Prostate gland (tissue), 2 donors: Measurements from ENCODE around the gene DACT1. TPM values are rescaled to one million over a fixed set of nuclear protein-coding genes. Genes with fewer than 3 reads are reported as not detected.

Experiments used
- DNase-seq: peaks from one replicate; pipeline ENCODE4 v3.0.0-alpha.2; 2019; ENCODE audit warnings: low spot score
- H3K27ac ChIP-seq, 2 donors: fragments of 200-600 bp; sonication (generic); 2 replicates each; pipeline ENCODE4 v1.5.1; 2017 to 2019
- H3K27me3 ChIP-seq: fragments of 200-600 bp; sonication (generic); replicated peaks from 2 replicates; pipeline ENCODE4 v1.5.1; 2019; ENCODE audit not compliant: insufficient read depth
- H3K36me3 ChIP-seq, 2 donors: fragments of 200-600 bp; sonication (generic); 1 replicate in 1 of 2; 2 replicates in 1 of 2; pipeline versions ENCODE4 v1.5.1 to v1.8.1; 2017 to 2019
- H3K4me1 ChIP-seq: fragments of 200-600 bp; sonication (generic); replicated peaks from 2 replicates; pipeline ENCODE4 v1.5.1; 2019
- H3K4me3 ChIP-seq, 2 donors: fragments of 200-600 bp; sonication (generic); 2 replicates each; pipeline ENCODE4 v1.5.1; 2017 to 2019
- H3K9me3 ChIP-seq: fragments of 200-600 bp; sonication (generic); 2 replicates; pipeline ENCODE4 v1.5.1; 2017
- POLR2A ChIP-seq: fragments of 450-650 bp; IDR thresholded peaks from one replicate; pipeline ENCODE4 v1.6.1; 2016; ENCODE audit warnings: antibody characterized with exemption, mild to moderate bottlenecking
- POLR2AphosphoS5 ChIP-seq: sonication (generic); formaldehyde crosslinking; IDR thresholded peaks from one replicate; pipeline ENCODE4 v1.6.1; 2017; ENCODE audit warnings: antibody characterized with exemption
- WGBS: methylation state at CpG from one replicate; pipeline ENCODE4 v1.1.5; 2018; 5-methylcytosine and 5-hydroxymethylcytosine counted together
- intact Hi-C: fragments of 100-400 bp; cut with DNase I; formaldehyde crosslinking; loops from one replicate; pipeline ENCODE4 v1.14.2; 2022
- total RNA-seq, 2 donors: library from RNA; depleted of rRNA; stranded (reverse); fragments of >200 nt; gene quantifications; one replicate each; pipeline ENCODE4 v1.1.0, GENCODE V29; 2016
- TF ChIP-seq, protein P1 (sequence below), 4 experiments: fragments of 200-600 bp in 2 of 4; fragments of 450-650 bp in 2 of 4; sonication (generic) in 2 of 4; IDR thresholded peaks; 1 replicate in 3 of 4; 2 replicates in 1 of 4; pipeline ENCODE4 v1.5.1; 2016 to 2019; ENCODE audit warnings: antibody characterized with exemption in 4 of 4, mild to moderate bottlenecking in 2 of 4, moderate library complexity in 2 of 4

DACT1 gene
- total RNA-seq, 2 donors from 2014 or later = 4.5 to 27.1 TPM

DNA sequence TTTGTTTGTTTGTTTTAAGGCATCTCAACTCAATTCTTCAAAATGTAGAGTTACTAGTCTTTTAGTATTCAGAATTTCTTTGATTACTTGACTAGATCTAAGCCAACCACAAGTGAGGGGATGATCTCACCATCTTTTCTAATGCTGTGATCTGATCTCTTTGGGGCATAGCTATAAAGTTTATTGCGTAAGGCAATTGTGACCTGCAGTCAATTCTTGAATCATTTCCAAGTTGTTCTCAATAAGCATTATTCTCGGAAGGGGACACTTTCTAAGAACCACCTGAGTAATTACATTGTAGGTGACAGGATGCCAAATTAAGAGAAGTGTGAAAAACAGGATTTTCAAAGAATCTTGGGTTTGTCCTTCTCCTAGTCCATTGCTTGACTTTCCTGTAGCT, 13.1 kb downstream of the DACT1 start:
- TF ChIP-seq POLR2AphosphoS5 (no peak), POLR2A (no peak)
- TF ChIP-seq, protein P1, sequence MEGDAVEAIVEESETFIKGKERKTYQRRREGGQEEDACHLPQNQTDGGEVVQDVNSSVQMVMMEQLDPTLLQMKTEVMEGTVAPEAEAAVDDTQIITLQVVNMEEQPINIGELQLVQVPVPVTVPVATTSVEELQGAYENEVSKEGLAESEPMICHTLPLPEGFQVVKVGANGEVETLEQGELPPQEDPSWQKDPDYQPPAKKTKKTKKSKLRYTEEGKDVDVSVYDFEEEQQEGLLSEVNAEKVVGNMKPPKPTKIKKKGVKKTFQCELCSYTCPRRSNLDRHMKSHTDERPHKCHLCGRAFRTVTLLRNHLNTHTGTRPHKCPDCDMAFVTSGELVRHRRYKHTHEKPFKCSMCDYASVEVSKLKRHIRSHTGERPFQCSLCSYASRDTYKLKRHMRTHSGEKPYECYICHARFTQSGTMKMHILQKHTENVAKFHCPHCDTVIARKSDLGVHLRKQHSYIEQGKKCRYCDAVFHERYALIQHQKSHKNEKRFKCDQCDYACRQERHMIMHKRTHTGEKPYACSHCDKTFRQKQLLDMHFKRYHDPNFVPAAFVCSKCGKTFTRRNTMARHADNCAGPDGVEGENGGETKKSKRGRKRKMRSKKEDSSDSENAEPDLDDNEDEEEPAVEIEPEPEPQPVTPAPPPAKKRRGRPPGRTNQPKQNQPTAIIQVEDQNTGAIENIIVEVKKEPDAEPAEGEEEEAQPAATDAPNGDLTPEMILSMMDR (IDR thresholded peaks at IDR 0.05) = no peak
- Histone ChIP-seq H3K4me1 (no peaks in the 10 kb centered on the region), H3K9me3 (no peaks in the 10 kb centered on the region), H3K27ac (no peak overlapping the region), H3K4me3 (no peak overlapping the region), H3K27me3 (no peaks in the 10 kb centered on the region), H3K36me3 (no peaks in the 10 kb centered on the region)
- no peak for DNase-seq
- intact Hi-C loops = no loop called here
- 81% methylated on average over 2 of the region's 2 CpGs for WGBS

DNA sequence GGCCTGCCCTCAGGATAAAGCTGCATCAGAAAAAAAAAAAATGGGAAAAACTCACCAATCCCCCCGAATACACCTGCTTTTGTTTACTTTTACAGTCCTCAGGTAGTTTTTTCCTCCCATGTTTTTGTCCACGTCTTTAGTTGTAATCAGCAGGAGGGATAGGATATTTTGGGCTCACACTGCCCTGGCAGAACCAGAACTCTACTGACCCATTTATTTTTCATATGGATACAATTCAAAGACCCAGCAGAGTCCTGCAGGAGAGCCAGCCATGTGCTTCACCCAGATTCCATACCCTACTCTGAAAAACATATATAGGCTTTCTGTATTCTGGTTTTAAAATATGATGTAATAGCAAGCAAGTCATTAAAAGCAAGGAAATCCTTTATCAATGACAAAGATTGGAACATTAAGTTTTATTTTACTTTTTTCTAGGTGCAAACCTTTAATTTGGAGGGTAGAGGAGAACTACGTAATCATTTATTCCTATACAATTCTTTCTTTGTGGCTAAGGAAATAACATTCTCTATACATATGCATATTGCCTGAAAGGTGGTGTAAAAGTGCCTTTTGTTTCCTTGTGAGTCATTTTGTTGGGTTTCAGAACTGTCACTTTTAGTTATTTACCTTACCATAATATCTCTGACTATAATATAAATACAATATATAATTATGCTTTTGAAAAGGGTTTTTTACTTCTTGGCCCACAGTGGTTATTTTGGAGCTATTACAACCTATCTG, 19.1 kb downstream of the DACT1 start:
- TF ChIP-seq, protein P1 (IDR thresholded peaks at IDR 0.05) = no peak
- TF ChIP-seq POLR2A (no peak), POLR2AphosphoS5 (no peak)
- Histone ChIP-seq H3K36me3 (no peaks in the 10 kb centered on the region), H3K4me3 (no peak overlapping the region), H3K27me3 (no peaks in the 10 kb centered on the region), H3K9me3 (no peaks in the 10 kb centered on the region), H3K27ac (no peak overlapping the region), H3K4me1 (no peaks in the 10 kb centered on the region)
- intact Hi-C loops = no loop called here
- 75% methylated on average over 3 of the region's 3 CpGs for WGBS
- DNase-seq = no peak

DNA sequence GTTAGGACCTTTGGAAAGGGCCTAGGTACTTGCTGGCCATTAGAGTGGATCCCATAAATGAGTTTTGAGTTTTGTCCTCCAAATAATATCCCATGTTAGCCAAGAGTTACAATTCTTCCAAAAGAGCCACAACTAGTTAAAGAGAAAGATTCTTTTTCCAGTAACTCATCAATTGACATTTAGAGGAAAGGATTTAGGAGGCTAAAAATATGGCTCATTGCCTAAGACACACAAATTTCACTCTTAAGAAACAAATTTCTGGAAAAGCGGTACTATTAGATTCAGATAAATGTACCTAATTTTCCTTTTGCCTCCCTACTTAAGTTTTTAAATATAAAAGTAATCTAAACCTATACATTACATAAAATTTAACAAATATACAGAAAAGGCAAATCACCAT, 21.3 kb downstream of the DACT1 start:
- no peaks in the 10 kb centered on the region for H3K9me3 ChIP-seq
- 85% methylated on average over 1 of the region's 1 CpG for WGBS
- H3K27ac ChIP-seq = no peak overlapping the region
- TF ChIP-seq POLR2A = no peak
- TF ChIP-seq POLR2AphosphoS5 = no peak
- TF ChIP-seq, protein P1 (IDR thresholded peaks at IDR 0.05) = no peak
- no peaks in the 10 kb centered on the region for H3K27me3 ChIP-seq
- H3K36me3 ChIP-seq = no peaks in the 10 kb centered on the region
- intact Hi-C loops = no loop called here
- no peaks in the 10 kb centered on the region for H3K4me1 ChIP-seq
- DNase-seq = no peak
- no peak overlapping the region for H3K4me3 ChIP-seq

DNA sequence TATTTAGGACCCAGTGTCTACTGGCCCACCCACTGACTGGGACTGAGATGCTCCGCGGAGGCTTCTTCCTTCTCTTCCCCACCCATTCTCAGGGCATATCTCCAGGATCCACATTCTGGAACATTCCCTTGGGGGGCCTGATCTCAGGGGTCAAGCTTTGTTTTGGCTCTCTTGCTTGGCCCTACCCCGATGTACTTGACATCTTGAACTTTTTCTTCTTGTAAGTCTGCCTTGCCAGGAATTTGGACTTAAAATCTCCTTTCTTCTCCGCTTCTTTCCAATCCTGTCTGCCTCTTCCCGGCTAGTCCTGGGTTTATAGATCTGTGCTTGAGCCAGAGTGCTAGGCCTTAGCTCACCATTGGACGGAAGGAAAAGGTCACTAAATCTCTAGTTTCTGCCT, 22.1 kb downstream of the DACT1 start:
- TF ChIP-seq POLR2AphosphoS5 (no peak), POLR2A (no peak)
- TF ChIP-seq, protein P1 (IDR thresholded peaks at IDR 0.05) = no peak
- H3K9me3 ChIP-seq = no peaks in the 10 kb centered on the region
- no peak overlapping the region for H3K4me3 ChIP-seq
- no peak for DNase-seq
- 73% methylated on average over 6 of the region's 6 CpGs for WGBS
- intact Hi-C loops = no loop called here
- no peaks in the 10 kb centered on the region for H3K36me3 ChIP-seq
- H3K27ac ChIP-seq = no peak overlapping the region
- no peaks in the 10 kb centered on the region for H3K27me3 ChIP-seq
- H3K4me1 ChIP-seq = no peaks in the 10 kb centered on the region

DNA sequence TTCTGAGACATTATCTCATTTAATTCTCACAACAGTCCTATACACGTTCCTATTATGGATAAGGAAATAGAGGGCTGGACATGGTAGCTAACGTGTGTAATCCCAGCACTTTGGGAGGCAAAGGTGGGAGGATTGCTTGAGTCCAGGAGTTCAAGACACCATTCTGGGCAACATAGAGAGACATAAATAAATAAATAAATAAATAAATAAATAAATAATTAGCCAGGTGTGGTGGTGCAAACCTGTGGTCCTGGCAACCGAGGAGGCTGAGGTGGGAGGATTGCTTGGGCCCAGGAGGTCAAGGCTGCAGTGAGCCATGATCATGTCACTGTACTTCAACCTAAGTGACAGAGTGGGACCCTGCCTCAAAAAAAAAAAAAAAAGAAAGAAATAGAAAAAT, 22.6 kb downstream of the DACT1 start:
- TF ChIP-seq, protein P1 (IDR thresholded peaks at IDR 0.05) = no peak
- TF ChIP-seq POLR2A (no peak), POLR2AphosphoS5 (no peak)
- Histone ChIP-seq H3K9me3 (no peaks in the 10 kb centered on the region), H3K4me3 (no peak overlapping the region), H3K36me3 (no peaks in the 10 kb centered on the region), H3K27me3 (no peaks in the 10 kb centered on the region), H3K4me1 (no peaks in the 10 kb centered on the region), H3K27ac (no peak overlapping the region)
- intact Hi-C loops = no loop called here
- 82% methylated on average over 3 of the region's 3 CpGs for WGBS
- DNase-seq = no peak
